NCI-H345 treated with DMSO at 0.1 percent for 48 hours (cell line): Measurements from ENCODE around the gene ALPK3.

ENCODE experiments used
- DNase-seq: peaks from one replicate; lab custom pipeline; 2025; ENCODE audit not compliant: unreplicated experiment; lab: John Stamatoyannopoulos, UW

Gene ALPK3

DNA sequence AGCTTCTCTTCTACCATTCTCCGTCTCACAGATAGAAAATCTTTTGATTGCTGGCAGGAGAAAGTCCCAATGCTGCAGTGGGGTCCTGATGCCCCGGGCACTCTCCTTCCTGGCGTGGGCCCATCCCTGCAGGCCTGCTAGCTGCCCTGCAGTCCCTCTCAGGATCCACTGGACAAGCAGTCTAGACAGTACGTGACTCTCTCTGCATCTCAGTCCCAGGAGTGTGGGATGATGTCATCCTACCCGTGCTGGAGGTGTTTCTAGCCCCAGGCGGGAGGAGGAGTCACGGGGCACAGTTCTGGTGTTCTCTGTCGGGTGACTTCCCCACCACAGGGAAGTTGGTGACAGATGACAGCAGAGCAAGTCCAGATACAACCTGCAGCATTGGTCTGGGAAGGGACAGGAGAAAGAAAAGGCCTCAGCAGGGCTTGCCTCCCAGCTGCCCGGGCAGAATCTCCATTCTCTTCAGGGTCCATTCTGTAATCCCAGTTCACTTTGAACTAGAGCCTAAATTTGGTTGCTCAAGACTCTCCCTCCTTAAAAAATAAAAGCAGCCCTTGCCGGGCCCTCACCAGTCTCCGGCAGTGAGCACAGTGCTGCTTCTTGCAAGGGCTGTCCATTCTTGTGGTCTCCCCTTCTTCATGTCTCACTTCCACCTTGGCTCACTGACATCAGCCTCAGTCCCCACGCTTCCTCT lies 97.9 kb downstream of the ALPK3 start:
- peak; percentile 35 for DNase-seq

DNA sequence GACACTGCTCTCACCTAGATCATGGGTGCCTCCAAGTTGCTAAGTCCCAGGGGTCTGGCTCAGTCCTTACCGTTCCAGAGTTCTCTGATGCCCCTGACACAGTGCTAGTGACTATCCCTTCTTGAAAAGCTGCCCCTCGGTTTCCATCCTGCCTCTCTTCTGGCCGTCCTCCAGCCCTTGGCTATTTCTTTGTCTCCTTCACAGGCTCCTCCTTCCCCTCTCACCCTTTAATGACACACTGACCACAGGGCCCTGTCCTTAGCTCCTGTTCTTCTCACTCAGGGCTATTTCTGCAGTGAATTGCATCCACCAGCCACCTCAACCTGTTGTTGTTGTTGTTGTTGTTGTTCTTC lies 98.4 kb downstream of the ALPK3 start:
- no peak for DNase-seq

- DNase-seq = no peak
Observed at GRCh38 chr15:84917452-84917851, 100.3 kb downstream of the ALPK3 start.

DNA sequence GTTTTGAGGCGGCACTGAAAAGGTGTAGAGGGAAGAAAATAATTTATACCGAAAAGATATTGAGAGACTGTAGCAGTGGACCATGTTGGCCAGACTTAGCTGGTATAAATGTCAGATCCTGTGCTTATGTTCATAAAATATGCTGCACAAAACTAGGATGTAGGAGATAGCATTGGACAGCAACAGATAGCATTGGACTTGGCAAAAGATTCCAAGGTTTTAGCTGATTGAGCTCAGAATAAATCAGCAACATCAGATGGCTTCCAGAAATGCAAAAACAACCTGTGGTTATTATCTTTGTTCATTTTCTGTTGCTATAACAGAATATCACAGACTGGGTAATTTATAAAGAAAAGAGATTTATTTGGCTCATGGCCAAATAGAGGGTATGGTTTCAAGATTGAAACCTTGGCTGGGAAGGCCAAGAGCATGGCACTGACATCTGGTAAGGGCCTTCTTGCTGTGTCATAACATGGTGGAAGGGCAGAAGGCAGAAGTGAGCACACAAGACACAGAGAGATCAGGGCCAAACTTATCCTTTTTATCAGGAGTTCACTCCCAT lies 102.0 kb downstream of the ALPK3 start:
- DNase-seq = no peak

- DNase-seq = no peak
Observed at GRCh38 chr15:84921121-84921520, 104.0 kb downstream of the ALPK3 start.

DNA sequence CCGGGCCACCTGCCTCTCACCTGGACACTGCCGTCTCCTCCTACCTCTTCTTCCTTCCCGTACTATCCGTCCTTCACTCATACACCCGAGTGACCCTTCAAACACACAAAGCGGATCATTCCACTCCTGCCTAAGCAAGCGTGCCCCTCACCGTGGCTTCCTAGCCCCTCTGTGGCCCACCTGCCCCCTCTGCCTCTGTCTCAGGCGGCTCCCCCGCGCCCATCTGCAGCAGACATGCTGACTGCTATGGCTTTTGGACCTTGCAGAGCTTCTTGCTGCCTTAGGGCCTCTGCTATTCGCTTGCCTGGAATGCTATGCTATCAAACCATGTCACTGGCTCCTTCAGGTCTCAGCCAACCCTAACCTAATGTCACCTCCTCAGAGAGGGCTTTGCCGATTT lies 105.4 kb downstream of the ALPK3 start:
- DNase-seq = no peak
